CD14-positive monocyte (primary cell): ENCODE results near the gene NSD1. TPM values are rescaled to one million over a fixed set of nuclear protein-coding genes. Genes with fewer than 3 reads are reported as not detected.

Source experiments
- DNase-seq, 3 donors: peaks; one replicate each; pipeline ENCODE4 v3.0.0-alpha.2; 2011 to 2022
- H2AFZ ChIP-seq: 2 replicates; pipeline ENCODE4 v1.6.0; 2012; ENCODE audit warnings: mild to moderate bottlenecking, low read depth, low read length, inconsistent platforms; ENCODE audit not compliant: insufficient read depth, poor library complexity, severe bottlenecking
- H3K27ac ChIP-seq, 2 donors: 1 replicate in 1 of 2; 2 replicates in 1 of 2; pipeline ENCODE4 v1.5.1; 2012 to 2013; ENCODE audit warnings: low read length in 2 of 2, control low read depth in 1 of 2, inconsistent platforms in 1 of 2, low read depth in 1 of 2, mild to moderate bottlenecking in 1 of 2
- H3K27me3 ChIP-seq, 2 donors: one replicate each; pipeline versions ENCODE4 v1.6.0 to v1.6.1; 2011 to 2013; ENCODE audit warnings: low read length in 2 of 2; ENCODE audit not compliant: control insufficient read depth in 2 of 2, insufficient read depth in 2 of 2
- H3K36me3 ChIP-seq, 2 donors: replicated peaks in 1 of 2; 1 replicate in 1 of 2; 2 replicates in 1 of 2; pipeline versions ENCODE4 v1.5.1 to v1.6.1; 2012 to 2013; ENCODE audit warnings: low read length in 2 of 2, control low read depth in 1 of 2, inconsistent platforms in 1 of 2, mild to moderate bottlenecking in 1 of 2; ENCODE audit not compliant: insufficient read depth in 2 of 2, control insufficient read depth in 1 of 2
- H3K4me1 ChIP-seq, 2 donors: 1 replicate in 1 of 2; 2 replicates in 1 of 2; pipeline versions ENCODE4 v1.5.1 to v1.6.1; 2012 to 2013; ENCODE audit warnings: low read length in 2 of 2, control low read depth in 1 of 2, inconsistent platforms in 1 of 2, mild to moderate bottlenecking in 1 of 2, moderate library complexity in 1 of 2; ENCODE audit not compliant: insufficient read depth in 2 of 2, control insufficient read depth in 1 of 2
- H3K4me2 ChIP-seq: replicated peaks from 2 replicates; pipeline ENCODE3; 2012; ENCODE audit warnings: low read length, moderate library complexity, mild to moderate bottlenecking; ENCODE audit not compliant: poor library complexity, severe bottlenecking; ENCODE audit errors: extremely low read depth
- H3K4me3 ChIP-seq, 3 experiments: fragments of 200-600 bp in 1 of 3; sonication (generic) in 1 of 3; replicated peaks in 1 of 3; 1 replicate in 2 of 3; 2 replicates in 1 of 3; pipeline ENCODE4 v1.5.1; 2011 to 2013; ENCODE audit warnings: low read length in 3 of 3, mild to moderate bottlenecking in 3 of 3, control low read depth in 2 of 3, low read depth in 2 of 3, inconsistent platforms in 1 of 3, moderate library complexity in 1 of 3
- H3K79me2 ChIP-seq: 2 replicates; pipeline ENCODE4 v1.6.0; 2012; ENCODE audit warnings: mild to moderate bottlenecking, control low read depth, inconsistent platforms, low read length, moderate library complexity; ENCODE audit not compliant: insufficient read depth
- H3K9ac ChIP-seq: 2 replicates; pipeline ENCODE4 v1.6.0; 2017; ENCODE audit warnings: low read length, mild to moderate bottlenecking; ENCODE audit not compliant: insufficient read depth, poor library complexity, severe bottlenecking
- H3K9me3 ChIP-seq, 2 donors: replicated peaks in 1 of 2; 1 replicate in 1 of 2; 2 replicates in 1 of 2; pipeline versions ENCODE4 v1.5.1 to v1.6.1; 2012 to 2013; ENCODE audit warnings: low read length in 2 of 2, control low read depth in 1 of 2; ENCODE audit not compliant: control insufficient read depth in 1 of 2, insufficient read depth in 1 of 2
- H4K20me1 ChIP-seq: 2 replicates; pipeline ENCODE4 v1.6.0; 2012; ENCODE audit warnings: mild to moderate bottlenecking, low read length, control low read depth, moderate library complexity; ENCODE audit not compliant: insufficient read depth
- H3K27ac Mint-ChIP-seq, 7 donors: one replicate each; pipeline ENCODE4 v1.8.0; 2020; ENCODE audit warnings: mild to moderate bottlenecking in 7 of 7, mixed read lengths in 7 of 7, moderate library complexity in 6 of 7, inconsistent platforms in 2 of 7
- H3K27me3 Mint-ChIP-seq, 3 donors: one replicate each; pipeline ENCODE4 v1.8.0; 2021 to 2022; ENCODE audit warnings: low read depth in 3 of 3, mild to moderate bottlenecking in 3 of 3, mixed read lengths in 3 of 3, moderate library complexity in 3 of 3, inconsistent platforms in 1 of 3
- H3K36me3 Mint-ChIP-seq, 2 donors: one replicate each; pipeline ENCODE4 v1.8.0; 2020; ENCODE audit warnings: mixed read lengths in 2 of 2, inconsistent platforms in 1 of 2, mild to moderate bottlenecking in 1 of 2
- H3K4me1 Mint-ChIP-seq: one replicate; pipeline ENCODE4 v1.8.0; 2020; ENCODE audit warnings: mild to moderate bottlenecking, mixed read lengths
- H3K4me3 Mint-ChIP-seq, 2 donors: one replicate each; pipeline ENCODE4 v1.8.0; 2020; ENCODE audit warnings: mild to moderate bottlenecking in 2 of 2, mixed read lengths in 2 of 2, moderate library complexity in 1 of 2
- H3K9me3 Mint-ChIP-seq, 7 donors: one replicate each; pipeline ENCODE4 v1.8.0; 2020 to 2022; ENCODE audit warnings: mixed read lengths in 7 of 7, mild to moderate bottlenecking in 6 of 7, moderate library complexity in 6 of 7, inconsistent platforms in 2 of 7
- WGBS: methylation state at CpG from one replicate; pipeline ENCODE4 v1.1.5; 2013; ENCODE audit warnings: missing lambda C conversion rate; ENCODE audit not compliant: insufficient coverage; 5-methylcytosine and 5-hydroxymethylcytosine counted together
- intact Hi-C, 2 donors: fragments of 100-400 bp; cut with micrococcal nuclease; formaldehyde crosslinking; loops; one replicate each; pipeline versions ENCODE4 v1.15.0 to v1.15.1; 2023
- polyA plus RNA-seq, 3 donors: library from polyadenylated mRNA; depleted of rRNA in 1 of 3; unstranded in 2 of 3; stranded (reverse) in 1 of 3; fragments of 300-500 nt in 2 of 3; fragments of >200 nt in 1 of 3; fragmentation: Illumina TruSeq in 2 of 3; gene quantifications; 1 replicate in 2 of 3; 2 replicates in 1 of 3; pipeline ENCODE4 v1.2.3, GENCODE V29; 2012 to 2021
- TF ChIP-seq, protein P1 (sequence below): fragments of 200-600 bp; IDR thresholded peaks from one replicate; pipeline ENCODE4 v1.8.0; 2022; ENCODE audit warnings: antibody characterized with exemption, mild to moderate bottlenecking

Gene NSD1
- polyA plus RNA-seq, 3 donors: 12.6 to 31.9 (median 19.0) TPM

GRCh38 chr5:177109810-177110209, 23.8 kb upstream of the NSD1 start:
- WGBS: 97% methylated on average over 9 of the region's 9 CpGs
- TF ChIP-seq, protein P1, sequence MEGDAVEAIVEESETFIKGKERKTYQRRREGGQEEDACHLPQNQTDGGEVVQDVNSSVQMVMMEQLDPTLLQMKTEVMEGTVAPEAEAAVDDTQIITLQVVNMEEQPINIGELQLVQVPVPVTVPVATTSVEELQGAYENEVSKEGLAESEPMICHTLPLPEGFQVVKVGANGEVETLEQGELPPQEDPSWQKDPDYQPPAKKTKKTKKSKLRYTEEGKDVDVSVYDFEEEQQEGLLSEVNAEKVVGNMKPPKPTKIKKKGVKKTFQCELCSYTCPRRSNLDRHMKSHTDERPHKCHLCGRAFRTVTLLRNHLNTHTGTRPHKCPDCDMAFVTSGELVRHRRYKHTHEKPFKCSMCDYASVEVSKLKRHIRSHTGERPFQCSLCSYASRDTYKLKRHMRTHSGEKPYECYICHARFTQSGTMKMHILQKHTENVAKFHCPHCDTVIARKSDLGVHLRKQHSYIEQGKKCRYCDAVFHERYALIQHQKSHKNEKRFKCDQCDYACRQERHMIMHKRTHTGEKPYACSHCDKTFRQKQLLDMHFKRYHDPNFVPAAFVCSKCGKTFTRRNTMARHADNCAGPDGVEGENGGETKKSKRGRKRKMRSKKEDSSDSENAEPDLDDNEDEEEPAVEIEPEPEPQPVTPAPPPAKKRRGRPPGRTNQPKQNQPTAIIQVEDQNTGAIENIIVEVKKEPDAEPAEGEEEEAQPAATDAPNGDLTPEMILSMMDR: no peak
- H3K27ac Mint-ChIP-seq: no peak overlapping the region

GRCh38 chr5:177111720-177112394, 21.7 kb upstream of the NSD1 start:
- Histone ChIP-seq H3K27me3 (no peaks in the 10 kb centered on the region), H3K9ac (no peak overlapping the region), H3K4me3 (no peak overlapping the region), H2AFZ (no peak overlapping the region), H3K36me3 (no peaks in the 10 kb centered on the region), H3K27ac (no peak overlapping the region), H3K4me1 (peaks cover 23 to 24% of the 10 kb centered on the region in 2 donors), H3K4me2 (no peak overlapping the region), H4K20me1 (no peaks in the 10 kb centered on the region), H3K79me2 (no peaks in the 10 kb centered on the region), H3K9me3 (no peaks in the 10 kb centered on the region)
- DNase-seq: peak in 2 of 3 donors; percentile 34 to 41
- Mint-ChIP-seq H3K9me3 (peaks cover 0 to 2% (median 0%) of the 10 kb centered on the region in 7 donors), H3K4me3 (no peak overlapping the region), H3K36me3 (no peaks in the 10 kb centered on the region), H3K4me1 (peaks cover 26% of the 10 kb centered on the region), H3K27ac (no peak overlapping the region), H3K27me3 (peaks cover 0 to 6% (median 4%) of the 10 kb centered on the region in 3 donors)
- intact Hi-C loops: loop anchor here in 1 of 2 donors (5.0 kb wide), 1 partner anchor 70 kb away; no protein-coding TSS in a partner anchor
- TF ChIP-seq, protein P1: peak; percentile 98
- WGBS: 30% methylated on average over 8 of the region's 12 CpGs

More at GRCh38 chr5:177109810-177110209, 23.8 kb upstream of the NSD1 start:
- Histone ChIP-seq H3K79me2 (no peaks in the 10 kb centered on the region), H3K36me3 (no peaks in the 10 kb centered on the region), H3K27ac (no peak overlapping the region), H3K4me3 (no peak overlapping the region), H4K20me1 (no peaks in the 10 kb centered on the region), H3K9me3 (no peaks in the 10 kb centered on the region), H3K27me3 (no peaks in the 10 kb centered on the region), H3K4me1 (peaks cover 11% of the 10 kb centered on the region in 2 donors), H2AFZ (no peak overlapping the region), H3K4me2 (no peak overlapping the region), H3K9ac (no peak overlapping the region)
- Mint-ChIP-seq H3K4me1 (peaks cover 14% of the 10 kb centered on the region), H3K36me3 (no peaks in the 10 kb centered on the region), H3K9me3 (no peaks in the 10 kb centered on the region), H3K4me3 (no peak overlapping the region), H3K27me3 (peaks cover 0 to 4% (median 3%) of the 10 kb centered on the region in 3 donors)
- intact Hi-C loops: loop anchor here in 1 of 2 donors (5.0 kb wide), 1 partner anchor 72 kb away; no protein-coding TSS in a partner anchor
- DNase-seq: no peak
